DOHH2 (cell line): ENCODE results near the gene INSR.
"Not testable (repeated sequence)": the region's sequence is repeated elsewhere in the genome, so short reads cannot be mapped to it uniquely, and the experiment has no call there.

Experiments used
- H3F3A ChIP-seq: fragments of 200-600 bp; sonication (generic), shearing (Covaris generic); 2 replicates; pipeline ENCODE4 v1.6.0; 2016; ENCODE audit warnings: antibody characterized with exemption, mild to moderate bottlenecking; ENCODE audit not compliant: control insufficient read depth, insufficient read depth
- H3K27ac ChIP-seq: fragments of 200-600 bp; sonication (generic); 2 replicates; pipeline ENCODE4 v1.5.1; 2014; ENCODE audit warnings: low read depth, mild to moderate bottlenecking, low read length, moderate library complexity
- H3K27me3 ChIP-seq: fragments of 200-600 bp; sonication (generic); 2 replicates; pipeline ENCODE4 v1.6.1; 2014; ENCODE audit warnings: mild to moderate bottlenecking, low read length, mixed read lengths; ENCODE audit not compliant: control insufficient read depth
- H3K36me3 ChIP-seq: fragments of 200-600 bp; sonication (generic); 2 replicates; pipeline ENCODE4 v1.6.1; 2014; ENCODE audit warnings: mild to moderate bottlenecking, low read length, moderate library complexity, mixed read lengths; ENCODE audit not compliant: control insufficient read depth
- H3K4me1 ChIP-seq: fragments of 200-600 bp; sonication (generic); 2 replicates; pipeline ENCODE4 v1.6.1; 2014; ENCODE audit warnings: mild to moderate bottlenecking, low read length, mixed read lengths; ENCODE audit not compliant: control insufficient read depth
- H3K4me2 ChIP-seq: fragments of 200-600 bp; sonication (generic); 2 replicates; pipeline ENCODE4 v1.6.0; 2014; ENCODE audit warnings: mild to moderate bottlenecking, low read length, moderate library complexity
- H3K4me3 ChIP-seq: fragments of 200-600 bp; sonication (generic); 2 replicates; pipeline ENCODE4 v1.5.1; 2014; ENCODE audit warnings: mild to moderate bottlenecking, low read length, mixed read lengths
- H3K79me2 ChIP-seq: fragments of 200-600 bp; sonication (generic); 2 replicates; pipeline ENCODE4 v1.6.1; 2014; ENCODE audit warnings: mild to moderate bottlenecking, low read length, mixed read lengths; ENCODE audit not compliant: control insufficient read depth
- H3K9me2 ChIP-seq: fragments of 200-600 bp; sonication (generic); replicated peaks from 2 replicates; pipeline ENCODE4 v1.6.1; 2014; ENCODE audit warnings: mild to moderate bottlenecking, low read length, mixed read lengths; ENCODE audit not compliant: control insufficient read depth
- H3K9me3 ChIP-seq: fragments of 200-600 bp; sonication (generic); 2 replicates; pipeline ENCODE4 v1.6.1; 2014; ENCODE audit warnings: antibody characterized with exemption, low read length, mixed read lengths; ENCODE audit not compliant: control insufficient read depth, insufficient read depth
- H4K20me1 ChIP-seq: fragments of 200-600 bp; sonication (generic); 2 replicates; pipeline ENCODE4 v1.6.0; 2014; ENCODE audit warnings: low read depth, mild to moderate bottlenecking, antibody characterized with exemption, low read length, moderate library complexity; ENCODE audit not compliant: control insufficient read depth, insufficient read depth
- EZH2phosphoT487 ChIP-seq: fragments of 200-600 bp; sonication (generic); IDR thresholded peaks from 2 replicates; pipeline ENCODE4 v1.6.1; 2017; ENCODE audit warnings: borderline replicate concordance, mild to moderate bottlenecking, antibody characterized with exemption, low read length, moderate library complexity, mixed read lengths
- TF ChIP-seq, protein P1 (sequence below): fragments of 200-600 bp; sonication (generic); IDR thresholded peaks from one replicate; pipeline ENCODE4 v1.5.1; 2014; ENCODE audit warnings: antibody characterized with exemption, mild to moderate bottlenecking, low read depth, low read length; ENCODE audit not compliant: poor library complexity, severe bottlenecking

INSR gene

DNA sequence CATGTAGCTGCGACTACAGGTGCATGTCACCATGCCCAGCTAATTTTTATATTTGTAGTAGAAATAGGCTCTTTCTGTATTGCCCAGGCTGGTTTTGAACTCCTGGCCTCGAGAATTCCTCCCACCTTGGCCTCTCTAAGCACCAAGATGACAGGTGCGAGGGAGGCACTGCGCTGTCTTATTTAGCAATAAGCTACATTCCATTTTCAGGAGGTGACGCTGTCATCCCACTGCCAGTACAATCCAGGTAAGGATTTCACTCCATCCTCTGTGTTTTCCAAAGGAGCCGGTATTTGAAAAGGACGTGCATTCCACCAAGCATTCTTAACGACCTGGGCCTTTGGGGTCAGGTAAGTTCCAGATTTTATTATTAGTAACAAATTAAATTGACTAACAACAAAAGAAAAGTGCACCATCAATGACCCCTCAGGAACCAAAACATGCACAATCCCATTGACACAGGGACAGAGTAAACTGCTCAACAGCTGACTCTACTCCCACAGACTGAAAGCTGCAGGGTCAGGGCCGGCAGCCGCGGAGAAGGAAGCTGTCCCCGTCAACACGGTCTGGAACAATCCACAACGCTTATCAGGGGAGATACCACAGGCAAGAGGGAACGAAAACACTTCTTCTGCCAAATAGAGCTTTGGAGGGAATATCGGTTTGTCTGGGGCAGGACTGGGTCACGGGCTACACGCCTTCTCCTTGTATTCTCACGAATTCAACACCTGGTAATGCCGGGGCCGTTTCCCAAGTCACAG lies 82.8 kb downstream of the INSR start:
- no peaks in the 10 kb centered on the region for H3F3A ChIP-seq
- no peaks in the 10 kb centered on the region for H3K9me3 ChIP-seq
- no peaks in the 10 kb centered on the region for H3K9me2 ChIP-seq
- no peak overlapping the region for H3K4me3 ChIP-seq
- H3K36me3 ChIP-seq, result no peaks in the 10 kb centered on the region
- H4K20me1 ChIP-seq, result no peaks in the 10 kb centered on the region
- H3K4me1 ChIP-seq, result peaks cover 31% of the 10 kb centered on the region
- peaks cover 14% of the 10 kb centered on the region for H3K27me3 ChIP-seq
- no peaks in the 10 kb centered on the region for H3K79me2 ChIP-seq
- TF ChIP-seq, protein P1, sequence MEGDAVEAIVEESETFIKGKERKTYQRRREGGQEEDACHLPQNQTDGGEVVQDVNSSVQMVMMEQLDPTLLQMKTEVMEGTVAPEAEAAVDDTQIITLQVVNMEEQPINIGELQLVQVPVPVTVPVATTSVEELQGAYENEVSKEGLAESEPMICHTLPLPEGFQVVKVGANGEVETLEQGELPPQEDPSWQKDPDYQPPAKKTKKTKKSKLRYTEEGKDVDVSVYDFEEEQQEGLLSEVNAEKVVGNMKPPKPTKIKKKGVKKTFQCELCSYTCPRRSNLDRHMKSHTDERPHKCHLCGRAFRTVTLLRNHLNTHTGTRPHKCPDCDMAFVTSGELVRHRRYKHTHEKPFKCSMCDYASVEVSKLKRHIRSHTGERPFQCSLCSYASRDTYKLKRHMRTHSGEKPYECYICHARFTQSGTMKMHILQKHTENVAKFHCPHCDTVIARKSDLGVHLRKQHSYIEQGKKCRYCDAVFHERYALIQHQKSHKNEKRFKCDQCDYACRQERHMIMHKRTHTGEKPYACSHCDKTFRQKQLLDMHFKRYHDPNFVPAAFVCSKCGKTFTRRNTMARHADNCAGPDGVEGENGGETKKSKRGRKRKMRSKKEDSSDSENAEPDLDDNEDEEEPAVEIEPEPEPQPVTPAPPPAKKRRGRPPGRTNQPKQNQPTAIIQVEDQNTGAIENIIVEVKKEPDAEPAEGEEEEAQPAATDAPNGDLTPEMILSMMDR, result no peak
- no peak for TF ChIP-seq EZH2phosphoT487
- no peak overlapping the region for H3K4me2 ChIP-seq
- no peak overlapping the region for H3K27ac ChIP-seq

DNA sequence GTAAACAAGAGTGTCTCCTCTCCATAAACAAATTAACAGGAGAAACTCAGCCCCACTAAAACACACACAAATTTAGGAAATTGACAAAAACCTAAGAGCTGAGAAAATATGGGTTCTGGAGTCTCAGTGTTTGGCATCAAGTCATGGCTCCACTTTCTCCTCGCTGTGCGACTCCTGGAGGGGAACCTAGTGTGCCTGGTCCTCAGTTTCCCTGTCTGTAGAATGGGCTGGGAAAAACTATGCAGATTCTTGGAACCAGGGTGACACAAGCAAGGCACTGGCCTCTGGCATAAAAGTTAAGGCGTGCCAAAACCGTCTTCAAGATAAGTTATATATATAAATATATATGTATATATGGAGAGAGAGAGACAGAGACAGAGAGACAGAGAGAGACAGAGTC lies 83.9 kb downstream of the INSR start:
- Histone ChIP-seq H4K20me1 (no peaks in the 10 kb centered on the region), H3K4me1 (peaks cover 31% of the 10 kb centered on the region), H3K4me2 (no peak overlapping the region), H3F3A (no peaks in the 10 kb centered on the region), H3K4me3 (no peak overlapping the region), H3K9me3 (no peaks in the 10 kb centered on the region), H3K9me2 (no peaks in the 10 kb centered on the region), H3K27ac (no peak overlapping the region), H3K27me3 (peaks cover 14% of the 10 kb centered on the region), H3K79me2 (no peaks in the 10 kb centered on the region), H3K36me3 (no peaks in the 10 kb centered on the region)
- no peak for TF ChIP-seq EZH2phosphoT487
- TF ChIP-seq, protein P1, result no peak

DNA sequence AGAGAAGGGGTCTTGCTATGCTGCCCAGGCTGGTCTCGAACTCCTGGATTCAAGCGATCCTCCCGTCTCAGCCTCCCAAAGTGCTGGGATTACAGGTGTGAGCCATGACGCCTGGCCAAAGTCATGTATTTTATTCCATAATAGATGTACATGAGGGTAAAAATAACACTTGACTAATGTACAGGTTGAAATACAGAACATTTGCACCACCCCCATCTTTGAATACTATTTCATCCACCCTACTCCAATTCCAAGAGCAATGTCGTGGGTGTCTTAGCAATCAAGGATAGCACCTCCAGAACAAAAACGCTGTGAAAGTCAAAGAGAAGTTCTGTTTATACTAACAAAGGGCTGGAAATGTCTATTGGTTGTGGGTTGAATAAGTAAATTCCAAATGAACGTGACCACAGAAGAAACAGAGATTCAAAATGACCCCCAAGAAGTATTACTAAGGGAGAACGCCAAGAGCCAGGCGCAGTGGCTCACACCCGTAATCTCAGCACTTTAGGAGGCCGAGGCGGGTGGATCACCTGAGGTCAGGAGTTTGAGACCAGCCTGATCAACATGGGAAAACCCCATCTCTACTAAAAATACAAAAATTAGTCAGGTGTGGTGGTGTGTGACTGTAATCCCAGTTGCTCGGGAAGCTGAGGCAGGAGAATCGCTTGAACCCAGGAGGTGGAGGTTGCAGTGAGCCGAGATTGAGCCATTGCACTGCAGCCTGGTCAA lies 84.5 kb downstream of the INSR start:
- not testable (repeated sequence) for H4K20me1 ChIP-seq, H3K4me3 ChIP-seq, H3K9me3 ChIP-seq, H3F3A ChIP-seq, H3K36me3 ChIP-seq, H3K27me3 ChIP-seq, H3K4me2 ChIP-seq, H3K27ac ChIP-seq, H3K79me2 ChIP-seq, H3K9me2 ChIP-seq
- H3K4me1 ChIP-seq, result peaks cover 31% of the 10 kb centered on the region

DNA sequence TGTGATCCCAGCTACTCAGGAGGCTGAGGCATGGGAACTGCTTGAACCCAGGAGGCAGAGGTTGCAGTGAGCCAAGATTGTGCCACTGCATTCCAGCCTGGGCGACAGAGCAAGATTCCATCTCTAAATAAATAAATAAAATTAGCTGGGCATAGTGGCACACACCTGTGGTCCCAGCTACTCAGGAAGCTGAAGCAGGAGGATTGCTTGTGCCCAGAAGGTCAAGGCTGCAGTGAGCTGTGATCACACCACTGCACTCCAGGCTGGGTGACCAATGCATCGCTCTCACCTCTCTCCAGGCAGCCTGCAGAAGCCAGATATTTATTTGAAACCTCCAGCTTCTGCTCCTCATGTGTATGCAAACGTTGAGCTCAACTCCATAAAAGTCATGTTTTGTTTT lies 85.2 kb downstream of the INSR start:
- not testable (repeated sequence) for H3K9me3 ChIP-seq, H3K36me3 ChIP-seq, H3K9me2 ChIP-seq, H3K79me2 ChIP-seq, H3K4me2 ChIP-seq, H4K20me1 ChIP-seq, H3K27me3 ChIP-seq, H3K4me3 ChIP-seq, H3F3A ChIP-seq, H3K27ac ChIP-seq
- peaks cover 26% of the 10 kb centered on the region for H3K4me1 ChIP-seq
